ENCODE measurements around the gene CDK17. TPM values are rescaled to one million over a fixed set of nuclear protein-coding genes. Genes with fewer than 3 reads are reported as not detected.
"Not testable (repeated sequence)": the region's sequence is repeated elsewhere in the genome, so short reads cannot be mapped to it uniquely, and the experiment has no call there.

CDK17 gene
- total and polyA plus RNA-seq, 8 donors, result 4.3 to 15.1 (median 8.0) TPM

DNA sequence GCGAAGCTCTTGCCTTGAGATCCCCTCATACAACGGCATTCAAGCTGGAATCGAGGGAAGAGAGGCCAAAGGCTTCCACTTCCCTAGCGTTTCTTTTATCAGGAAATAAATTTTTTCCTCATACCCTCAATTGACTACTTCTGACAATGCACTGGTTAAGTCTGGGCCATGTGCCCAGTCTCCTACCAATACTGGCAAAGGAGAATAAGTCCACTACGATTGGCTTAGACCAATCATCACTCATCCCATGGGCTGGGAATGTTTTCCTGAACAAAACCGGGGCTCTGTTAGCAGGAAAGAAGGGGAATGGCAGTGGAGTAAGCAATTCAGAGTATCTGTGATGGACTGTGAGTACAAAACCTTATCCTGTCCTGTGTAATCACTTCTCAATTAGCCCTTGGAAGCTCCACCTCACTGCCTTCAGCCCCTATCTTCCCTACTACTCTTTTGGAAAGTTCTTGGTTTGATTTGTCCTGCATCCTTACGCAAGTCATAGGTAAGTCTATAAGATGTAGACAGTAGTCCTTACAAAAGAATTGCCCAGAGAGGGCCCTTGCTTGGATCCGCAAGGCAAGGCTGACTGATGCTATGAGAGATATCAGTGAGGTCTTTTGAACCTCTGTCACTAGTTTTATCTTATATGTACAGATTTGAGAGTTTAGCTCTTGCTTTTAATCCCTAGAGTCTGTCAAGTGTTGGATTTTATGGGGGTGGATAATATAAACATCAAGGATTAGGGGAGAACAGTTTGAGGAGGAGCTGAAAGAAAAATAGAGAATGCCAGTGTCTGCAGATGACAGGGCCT, 36.3 kb upstream of the CDK17 start:
- no peaks in the 10 kb centered on the region for H3K9me3 ChIP-seq
- no peaks in the 10 kb centered on the region for H3K36me3 ChIP-seq
- TF ChIP-seq, protein P1, sequence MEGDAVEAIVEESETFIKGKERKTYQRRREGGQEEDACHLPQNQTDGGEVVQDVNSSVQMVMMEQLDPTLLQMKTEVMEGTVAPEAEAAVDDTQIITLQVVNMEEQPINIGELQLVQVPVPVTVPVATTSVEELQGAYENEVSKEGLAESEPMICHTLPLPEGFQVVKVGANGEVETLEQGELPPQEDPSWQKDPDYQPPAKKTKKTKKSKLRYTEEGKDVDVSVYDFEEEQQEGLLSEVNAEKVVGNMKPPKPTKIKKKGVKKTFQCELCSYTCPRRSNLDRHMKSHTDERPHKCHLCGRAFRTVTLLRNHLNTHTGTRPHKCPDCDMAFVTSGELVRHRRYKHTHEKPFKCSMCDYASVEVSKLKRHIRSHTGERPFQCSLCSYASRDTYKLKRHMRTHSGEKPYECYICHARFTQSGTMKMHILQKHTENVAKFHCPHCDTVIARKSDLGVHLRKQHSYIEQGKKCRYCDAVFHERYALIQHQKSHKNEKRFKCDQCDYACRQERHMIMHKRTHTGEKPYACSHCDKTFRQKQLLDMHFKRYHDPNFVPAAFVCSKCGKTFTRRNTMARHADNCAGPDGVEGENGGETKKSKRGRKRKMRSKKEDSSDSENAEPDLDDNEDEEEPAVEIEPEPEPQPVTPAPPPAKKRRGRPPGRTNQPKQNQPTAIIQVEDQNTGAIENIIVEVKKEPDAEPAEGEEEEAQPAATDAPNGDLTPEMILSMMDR (IDR thresholded peaks at IDR 0.05), result no peak
- 75% methylated on average over 8 of the region's 8 CpGs for WGBS, 2 donors
- H3K27ac ChIP-seq, result no peak overlapping the region
- intact Hi-C loops (cut with DNase I), result no loop called here
- DNase-seq (no peak), FAIRE-seq (no peak), ATAC-seq (no peak)
- no peaks in the 10 kb centered on the region for H3K4me1 ChIP-seq
- no peak overlapping the region for H3K4me3 ChIP-seq
- H3K27me3 ChIP-seq, result no peaks in the 10 kb centered on the region

DNA sequence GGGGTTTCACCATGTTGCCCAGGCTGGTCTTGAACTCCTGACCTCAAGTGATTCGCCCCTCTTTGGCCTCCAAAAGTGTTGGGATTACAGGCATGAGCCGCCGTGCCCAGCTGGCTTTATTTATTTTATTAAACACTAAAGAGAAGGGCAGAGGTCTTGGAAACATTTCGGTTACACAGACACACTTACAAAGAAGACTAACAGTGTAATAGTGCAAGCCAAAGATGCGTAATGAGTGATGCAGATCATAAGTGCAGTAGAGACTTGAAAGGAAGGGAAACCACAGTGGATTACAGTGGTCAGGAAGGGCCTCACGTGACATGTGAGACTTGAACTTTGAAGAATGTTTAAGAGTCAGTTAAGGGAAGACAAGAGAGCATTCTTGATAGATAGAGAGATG, 33.9 kb upstream of the CDK17 start:
- intact Hi-C loops (cut with DNase I), result no loop called here
- Histone ChIP-seq H3K27ac (no peak overlapping the region), H3K36me3 (no peaks in the 10 kb centered on the region), H3K4me1 (no peaks in the 10 kb centered on the region), H3K27me3 (no peaks in the 10 kb centered on the region), H3K9me3 (no peaks in the 10 kb centered on the region), H3K4me3 (no peak overlapping the region)
- TF ChIP-seq, protein P1 (IDR thresholded peaks at IDR 0.05), result no peak
- FAIRE-seq (no peak), ATAC-seq (peak in 1 of 4 donors; percentile 41), DNase-seq (no peak)
- WGBS, 2 donors, result 73 to 79% methylated on average over 6 of the region's 6 CpGs

DNA sequence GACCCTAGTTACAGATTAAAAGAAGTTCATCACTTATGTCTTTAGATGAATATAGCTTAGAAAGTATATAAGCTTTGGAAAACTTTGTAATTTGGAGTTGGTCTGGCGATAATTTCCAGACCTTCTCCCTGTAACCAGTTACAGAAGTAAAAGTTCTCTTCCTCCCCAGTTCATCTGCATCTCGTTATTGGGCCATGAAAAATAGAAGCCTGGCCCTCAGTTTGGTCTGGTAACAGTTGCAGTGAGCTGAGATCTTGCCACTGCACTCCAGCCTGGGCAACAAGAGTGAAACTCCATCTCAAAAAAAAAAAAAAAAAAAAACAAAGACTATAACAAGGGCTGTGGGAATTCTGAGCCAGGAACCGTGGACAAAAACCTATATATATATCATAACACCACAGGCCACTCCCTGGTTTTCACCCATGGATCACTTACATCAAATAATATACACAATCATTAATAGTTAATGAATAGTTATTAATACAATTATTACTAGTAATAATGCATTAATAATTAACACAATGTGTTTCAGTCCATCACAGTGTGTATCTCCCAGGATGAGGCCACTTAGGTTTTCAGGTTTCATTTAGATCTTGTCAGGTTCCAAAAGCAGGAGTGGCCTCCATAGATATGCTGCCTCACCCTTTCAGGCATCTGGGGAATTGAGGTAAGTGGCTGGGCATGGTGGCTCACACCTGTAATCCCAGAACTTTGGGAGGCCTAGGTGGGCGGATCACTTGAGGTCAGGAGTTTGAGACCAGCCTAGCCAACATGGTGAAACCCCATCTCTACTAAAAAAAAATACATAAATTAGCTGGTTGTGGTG, 32.5 kb upstream of the CDK17 start:
- H3K4me1 ChIP-seq; DNase-seq; FAIRE-seq; H3K36me3 ChIP-seq; H3K4me3 ChIP-seq; ATAC-seq; H3K27ac ChIP-seq; H3K27me3 ChIP-seq; H3K9me3 ChIP-seq; intact Hi-C loops (cut with DNase I): not testable (repeated sequence)
- WGBS, 2 donors, result 87 to 94% methylated on average over 4 of the region's 4 CpGs

DNA sequence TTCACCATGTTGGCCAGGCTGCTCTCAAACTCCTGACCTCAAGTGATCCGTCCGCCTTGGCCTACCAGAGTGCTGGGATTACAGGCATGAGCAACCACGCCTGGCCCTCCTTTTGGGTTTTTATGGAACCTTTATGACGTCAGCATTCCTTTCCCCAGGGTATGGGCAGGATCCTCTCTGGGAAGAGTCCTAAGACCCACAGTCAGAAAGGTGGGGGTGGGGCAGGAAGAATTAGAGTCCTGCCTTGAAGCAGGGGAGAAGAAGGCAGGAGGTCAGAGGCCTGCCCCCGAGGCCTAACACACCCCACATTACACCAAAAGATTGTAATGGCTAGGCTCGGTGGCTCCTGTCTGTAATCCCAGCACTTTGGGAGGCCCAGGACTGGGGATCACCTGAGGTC, 30.8 kb upstream of the CDK17 start:
- Histone ChIP-seq H3K4me1 (no peaks in the 10 kb centered on the region), H3K36me3 (no peaks in the 10 kb centered on the region), H3K4me3 (no peak overlapping the region), H3K9me3 (no peaks in the 10 kb centered on the region), H3K27me3 (no peaks in the 10 kb centered on the region), H3K27ac (no peak overlapping the region)
- FAIRE-seq (no peak), DNase-seq (no peak), ATAC-seq (no peak)
- intact Hi-C loops (cut with DNase I), result no loop called here
- WGBS, 2 donors, result 73 to 82% methylated on average over 6 of the region's 6 CpGs
- TF ChIP-seq, protein P1 (IDR thresholded peaks at IDR 0.05), result no peak

DNA sequence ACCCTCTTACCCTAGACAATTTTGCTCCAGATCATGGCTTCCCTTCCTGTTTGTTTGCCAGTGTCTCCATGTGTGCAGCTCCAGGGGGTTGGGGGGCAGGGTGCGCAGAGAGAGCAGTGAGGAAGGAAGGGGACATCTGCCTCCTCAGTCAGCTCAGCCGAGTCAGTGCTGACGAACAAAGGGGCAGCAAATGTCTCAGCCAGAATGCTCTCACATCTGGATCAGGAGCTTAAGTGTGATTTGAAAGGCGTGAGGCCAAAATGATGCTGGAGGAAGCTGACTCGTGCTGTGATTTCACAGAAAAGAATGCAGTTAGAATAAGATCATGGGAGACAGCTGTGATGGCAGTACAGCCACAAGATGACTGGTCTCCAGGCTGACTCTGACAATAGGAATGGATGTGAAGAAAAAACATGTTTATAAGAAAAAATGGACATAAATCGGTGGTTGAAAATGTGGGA, 27.1 kb upstream of the CDK17 start:
- H3K4me1 ChIP-seq, result no peaks in the 10 kb centered on the region
- no peaks in the 10 kb centered on the region for H3K36me3 ChIP-seq
- WGBS, 2 donors, result 66 to 73% methylated on average over 6 of the region's 6 CpGs
- TF ChIP-seq, protein P1 (IDR thresholded peaks at IDR 0.05), result no peak
- DNase-seq (peak in 4 of 6 donors; percentile 9 to 29 (median 16)), ATAC-seq (peak in 3 of 4 donors; percentile 35 to 70 (median 70)), FAIRE-seq (no peak)
- H3K27ac ChIP-seq, result no peak overlapping the region
- intact Hi-C loops (cut with DNase I), result no loop called here
- no peaks in the 10 kb centered on the region for H3K27me3 ChIP-seq
- H3K4me3 ChIP-seq, result no peak overlapping the region
- H3K9me3 ChIP-seq, result no peaks in the 10 kb centered on the region
